A673 (cell line): ENCODE data around the gene CDKN2B-AS1. TPM values are rescaled to one million over a fixed set of nuclear protein-coding genes. Genes with fewer than 3 reads are reported as not detected.

Experiments
- BruUV-seq: library from RNA; stranded (reverse); fragments of 400-500 nt; replicated peaks from 2 replicates; lab custom pipeline; 2021; lab: Mats Ljungman, UMichigan
- CTCF ChIA-PET: fragments of 300-600 bp; sonication (Branson Sonifier 250); formaldehyde crosslinking; loops from one replicate; lab custom pipeline; 2022; ENCODE audit warnings: antibody characterized with exemption; lab: Charles Lee
- POLR2A ChIA-PET: fragments of 300-600 bp; sonication (Branson Sonifier 250); formaldehyde crosslinking; loops from one replicate; lab custom pipeline; 2022; ENCODE audit warnings: antibody characterized with exemption; ENCODE audit not compliant: low non-redundant PET; lab: Charles Lee
- DNase-seq: peaks from one replicate; pipeline ENCODE4 v3.0.0-alpha.2; 2015; ENCODE audit warnings: low spot score
- H3K27ac ChIP-seq: fragments of 200-600 bp; sonication (generic); 2 replicates; pipeline ENCODE4 v1.5.1; 2016; ENCODE audit warnings: mixed run types, low read depth, mild to moderate bottlenecking, mixed read lengths, antibody characterized with exemption, low read length; ENCODE audit not compliant: poor library complexity, severe bottlenecking
- H3K27me3 ChIP-seq: fragments of 200-600 bp; sonication (generic); replicated peaks from 2 replicates; pipeline ENCODE4 v1.6.1; 2017; ENCODE audit warnings: mixed run types, low read depth, mild to moderate bottlenecking, mixed read lengths, antibody characterized with exemption, low read length; ENCODE audit not compliant: insufficient read depth, poor library complexity
- H3K36me3 ChIP-seq: fragments of 200-600 bp; sonication (generic); 2 replicates; pipeline ENCODE4 v1.6.1; 2016; ENCODE audit warnings: mixed run types, mild to moderate bottlenecking, mixed read lengths, antibody characterized with exemption, low read length; ENCODE audit not compliant: insufficient read depth, poor library complexity, severe bottlenecking
- H3K4me1 ChIP-seq: fragments of 200-600 bp; sonication (generic); 2 replicates; pipeline ENCODE4 v1.6.1; 2017; ENCODE audit warnings: mixed run types, mild to moderate bottlenecking, mixed read lengths, antibody characterized with exemption, low read length; ENCODE audit not compliant: insufficient read depth, poor library complexity, severe bottlenecking
- H3K4me3 ChIP-seq: fragments of 200-600 bp; sonication (generic); 2 replicates; pipeline ENCODE4 v1.5.1; 2016; ENCODE audit warnings: low read depth, mixed run types, mild to moderate bottlenecking, mixed read lengths, low read length; ENCODE audit not compliant: poor library complexity, severe bottlenecking
- H3K9me3 ChIP-seq: fragments of 200-600 bp; sonication (generic); 2 replicates; pipeline ENCODE4 v1.6.1; 2016; ENCODE audit warnings: mixed run types, low read depth, mild to moderate bottlenecking, mixed read lengths, antibody characterized with exemption, low read length; ENCODE audit not compliant: poor library complexity, severe bottlenecking
- EZH2 ChIP-seq: fragments of 200-600 bp; sonication (generic); IDR thresholded peaks from 2 replicates; pipeline ENCODE4 v1.6.1; 2017; ENCODE audit warnings: borderline replicate concordance, low read depth, mild to moderate bottlenecking, mixed read lengths, antibody characterized with exemption, low read length; ENCODE audit not compliant: poor library complexity, severe bottlenecking
- intact Hi-C: fragments of 100-400 bp; cut with micrococcal nuclease; formaldehyde crosslinking; loops from one replicate; pipeline ENCODE4 v1.10.0; 2022; ENCODE audit not compliant: unreplicated experiment
- total RNA-seq: library from RNA; stranded (reverse); gene quantifications from 2 replicates; pipeline ENCODE4 v1.2.3, GENCODE V29; 2021
- TF ChIP-seq, protein P1 (sequence below): fragments of 300-800, 200-600 bp; sonication (generic); conservative IDR thresholded peaks from 2 replicates; pipeline ENCODE4 v1.5.1; 2017; ENCODE audit warnings: low read depth, mild to moderate bottlenecking, antibody characterized with exemption, low read length, moderate library complexity, mixed read lengths

The CDKN2B-AS1 gene
- total RNA-seq, 1 experiment from 2014 or later: not detected

GRCh38 chr9:22002038-22002437 is 7.4 kb downstream of the CDKN2B-AS1 start:
- no TSS peak for BruUV-seq
- no peaks in the 10 kb centered on the region for H3K9me3 ChIP-seq
- TF ChIP-seq, protein P1, sequence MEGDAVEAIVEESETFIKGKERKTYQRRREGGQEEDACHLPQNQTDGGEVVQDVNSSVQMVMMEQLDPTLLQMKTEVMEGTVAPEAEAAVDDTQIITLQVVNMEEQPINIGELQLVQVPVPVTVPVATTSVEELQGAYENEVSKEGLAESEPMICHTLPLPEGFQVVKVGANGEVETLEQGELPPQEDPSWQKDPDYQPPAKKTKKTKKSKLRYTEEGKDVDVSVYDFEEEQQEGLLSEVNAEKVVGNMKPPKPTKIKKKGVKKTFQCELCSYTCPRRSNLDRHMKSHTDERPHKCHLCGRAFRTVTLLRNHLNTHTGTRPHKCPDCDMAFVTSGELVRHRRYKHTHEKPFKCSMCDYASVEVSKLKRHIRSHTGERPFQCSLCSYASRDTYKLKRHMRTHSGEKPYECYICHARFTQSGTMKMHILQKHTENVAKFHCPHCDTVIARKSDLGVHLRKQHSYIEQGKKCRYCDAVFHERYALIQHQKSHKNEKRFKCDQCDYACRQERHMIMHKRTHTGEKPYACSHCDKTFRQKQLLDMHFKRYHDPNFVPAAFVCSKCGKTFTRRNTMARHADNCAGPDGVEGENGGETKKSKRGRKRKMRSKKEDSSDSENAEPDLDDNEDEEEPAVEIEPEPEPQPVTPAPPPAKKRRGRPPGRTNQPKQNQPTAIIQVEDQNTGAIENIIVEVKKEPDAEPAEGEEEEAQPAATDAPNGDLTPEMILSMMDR: no peak
- TF ChIP-seq EZH2: no peak
- ChIA-PET POLR2A (no interaction called here), CTCF (no interaction called here)
- H3K4me3 ChIP-seq: no peak overlapping the region
- H3K27me3 ChIP-seq: no peaks in the 10 kb centered on the region
- intact Hi-C loops: no loop called here
- H3K27ac ChIP-seq: no peak overlapping the region
- no peak for DNase-seq
- no peaks in the 10 kb centered on the region for H3K4me1 ChIP-seq
- no peaks in the 10 kb centered on the region for H3K36me3 ChIP-seq

DNA sequence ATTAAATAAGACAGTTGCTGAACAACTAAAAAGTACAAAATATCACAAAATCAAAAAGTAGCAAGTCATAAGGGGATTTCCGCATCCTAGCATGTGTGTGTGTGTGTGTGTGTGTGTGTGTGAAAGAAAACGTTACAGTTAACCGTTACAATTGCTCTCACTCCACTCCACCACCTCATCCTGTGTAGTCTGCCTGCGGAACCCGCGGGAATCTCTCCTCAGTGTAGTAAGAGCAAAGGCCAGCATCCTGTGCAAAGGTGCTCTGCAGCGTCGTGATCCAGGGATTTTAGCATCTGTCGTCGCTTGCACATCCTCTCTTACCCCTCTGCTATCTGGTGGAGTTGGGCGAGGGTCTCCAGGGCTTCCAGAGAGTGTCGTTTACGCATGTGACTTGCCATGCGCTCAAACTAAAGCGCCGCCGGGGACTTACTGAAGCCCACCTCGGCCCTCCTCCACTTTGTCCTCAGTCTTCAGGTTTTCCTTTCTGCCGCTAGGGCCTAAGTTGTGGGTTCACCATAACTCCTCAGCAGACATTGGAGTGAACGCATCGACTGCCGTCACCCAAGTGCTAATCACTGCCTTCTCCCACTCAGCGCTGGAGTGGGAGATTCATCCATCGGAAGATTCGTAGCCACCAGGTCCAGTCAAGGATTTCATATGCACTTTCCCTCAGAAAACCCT is 10.6 kb downstream of the CDKN2B-AS1 start:
- H3K4me1 ChIP-seq: no peaks in the 10 kb centered on the region
- H3K4me3 ChIP-seq: no peak overlapping the region
- H3K27me3 ChIP-seq: no peaks in the 10 kb centered on the region
- intact Hi-C loops: no loop called here
- no peaks in the 10 kb centered on the region for H3K9me3 ChIP-seq
- no peak for DNase-seq
- ChIA-PET CTCF (no interaction called here), POLR2A (no interaction called here)
- BruUV-seq: no TSS peak
- H3K36me3 ChIP-seq: no peaks in the 10 kb centered on the region
- TF ChIP-seq, protein P1: no peak
- TF ChIP-seq EZH2: no peak
- no peak overlapping the region for H3K27ac ChIP-seq

DNA sequence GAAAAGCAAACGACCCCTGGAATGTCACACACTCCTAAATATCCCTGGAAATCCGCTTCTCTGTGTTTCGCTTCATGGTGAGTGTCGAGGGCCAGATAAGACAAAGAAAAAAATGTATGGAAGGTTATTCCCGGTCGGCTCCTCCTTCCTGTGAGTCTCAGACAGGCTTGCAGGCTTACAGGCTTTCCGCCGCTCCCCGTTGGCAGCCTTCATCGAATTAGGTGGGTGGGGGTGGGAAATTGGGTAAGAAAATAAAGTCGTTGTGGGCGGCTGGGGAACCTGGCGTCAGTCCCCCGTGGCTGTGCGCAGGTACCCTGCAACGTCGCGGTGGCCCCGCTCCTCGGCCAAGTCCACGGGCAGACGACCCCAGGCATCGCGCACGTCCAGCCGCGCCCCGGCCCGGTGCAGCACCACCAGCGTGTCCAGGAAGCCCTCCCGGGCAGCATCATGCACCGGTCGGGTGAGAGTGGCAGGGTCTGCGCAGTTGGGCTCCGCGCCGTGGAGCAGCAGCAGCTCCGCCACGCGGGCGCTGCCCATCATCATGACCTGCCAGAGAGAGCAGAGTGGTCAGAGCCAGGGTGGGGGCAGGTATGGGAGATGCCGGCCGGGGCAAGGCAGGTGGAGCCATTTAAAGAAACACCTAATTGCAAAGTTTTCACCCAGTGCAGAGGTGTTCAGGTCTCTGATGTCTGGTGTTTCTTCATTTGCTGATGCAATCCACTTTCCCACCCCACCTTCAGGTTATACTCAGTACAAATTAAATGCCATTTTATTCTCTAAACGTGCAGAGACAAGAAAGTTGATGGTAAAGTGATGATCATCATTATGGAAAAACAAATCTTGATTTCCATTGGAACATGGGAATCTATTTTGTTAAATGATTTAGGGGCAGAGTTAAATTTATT is 11.4 kb downstream of the CDKN2B-AS1 start:
- TF ChIP-seq EZH2: no peak
- TF ChIP-seq, protein P1: no peak
- no peaks in the 10 kb centered on the region for H3K4me1 ChIP-seq
- no peak for DNase-seq
- intact Hi-C loops: no loop called here
- no peak overlapping the region for H3K4me3 ChIP-seq
- BruUV-seq: no TSS peak
- no peaks in the 10 kb centered on the region for H3K27me3 ChIP-seq
- H3K27ac ChIP-seq: no peak overlapping the region
- ChIA-PET CTCF (no interaction called here), POLR2A (no interaction called here)
- H3K36me3 ChIP-seq: no peaks in the 10 kb centered on the region
- H3K9me3 ChIP-seq: no peaks in the 10 kb centered on the region
